Thyroid gland (tissue), 4 donors: ENCODE measurements around the gene S100A7A. TPM values are rescaled to one million over a fixed set of nuclear protein-coding genes. Genes with fewer than 3 reads are reported as not detected.
"Not testable (repeated sequence)": the region's sequence is repeated elsewhere in the genome, so short reads cannot be mapped to it uniquely, and the experiment has no call there.

Experiments used
- DNase-seq, 2 donors: peaks; one replicate each; pipeline ENCODE4 v3.0.0-alpha.2; 2019
- H3K27ac ChIP-seq, 3 donors: fragments of 200-600 bp; sonication (generic); 1 replicate in 2 of 3; 2 replicates in 1 of 3; pipeline ENCODE4 v1.5.1; 2016 to 2019; ENCODE audit warnings: mild to moderate bottlenecking in 1 of 3, moderate library complexity in 1 of 3
- H3K27me3 ChIP-seq: fragments of 200-600 bp; sonication (generic); one replicate; pipeline ENCODE4 v1.5.1; 2019
- H3K36me3 ChIP-seq, 2 donors: fragments of 200-600 bp; sonication (generic); one replicate each; pipeline ENCODE4 v1.5.1; 2016 to 2019
- H3K4me1 ChIP-seq, 2 donors: fragments of 200-600 bp; sonication (generic); one replicate each; pipeline ENCODE4 v1.5.1; 2017 to 2019
- H3K4me3 ChIP-seq, 3 donors: fragments of 200-600 bp; sonication (generic); replicated peaks in 1 of 3; 1 replicate in 2 of 3; 2 replicates in 1 of 3; pipeline ENCODE4 v1.5.1; 2016; ENCODE audit warnings: mild to moderate bottlenecking in 1 of 3
- H3K9me3 ChIP-seq: fragments of 200-600 bp; sonication (generic); one replicate; pipeline ENCODE4 v1.5.1; 2017
- CTCF ChIP-seq, 6 experiments: fragments of 200-600 bp in 3 of 6; fragments of 450-650 bp in 3 of 6; sonication (generic) in 3 of 6; IDR thresholded peaks; one replicate each; pipeline ENCODE4 v1.5.1; 2016 to 2019; ENCODE audit warnings: antibody characterized with exemption in 6 of 6, mild to moderate bottlenecking in 2 of 6, inconsistent platforms in 1 of 6, moderate library complexity in 1 of 6
- POLR2A ChIP-seq, 2 donors: fragments of 450-650 bp; IDR thresholded peaks; one replicate each; pipeline ENCODE4 v1.6.1; 2017; ENCODE audit warnings: antibody characterized with exemption in 2 of 2, mild to moderate bottlenecking in 2 of 2, moderate library complexity in 1 of 2
- WGBS, 2 donors: methylation state at CpG; one replicate each; pipeline ENCODE4 v1.1.5; 2017; 5-methylcytosine and 5-hydroxymethylcytosine counted together
- intact Hi-C: fragments of 100-400 bp; cut with DNase I; formaldehyde crosslinking; loops from one replicate; pipeline ENCODE4 v1.15.1; 2023
- total RNA-seq, 4 donors: library from RNA; depleted of rRNA; stranded (reverse); fragments of >200 nt; gene quantifications; one replicate each; pipeline ENCODE4 v1.2.3, GENCODE V29; 2016

The S100A7A gene
- total RNA-seq, 4 donors from 2014 or later, result not detected

- no peak for TF ChIP-seq POLR2A (IDR thresholded peaks at IDR 0.05)
- TF ChIP-seq CTCF (IDR thresholded peaks at IDR 0.05), result no peak
- DNase-seq, result no peak
- intact Hi-C loops, result no loop called here
- no peaks in the 10 kb centered on the region for H3K4me1 ChIP-seq
- no peaks in the 10 kb centered on the region for H3K27me3 ChIP-seq
- no peak overlapping the region for H3K4me3 ChIP-seq
- WGBS, 2 donors, result 70 to 73% methylated on average over 2 of the region's 2 CpGs
- no peaks in the 10 kb centered on the region for H3K9me3 ChIP-seq
- no peaks in the 10 kb centered on the region for H3K36me3 ChIP-seq
- H3K27ac ChIP-seq, result no peak overlapping the region
Measured at GRCh38 chr1:153459655-153460054, 43.3 kb downstream of the S100A7A start.

DNA sequence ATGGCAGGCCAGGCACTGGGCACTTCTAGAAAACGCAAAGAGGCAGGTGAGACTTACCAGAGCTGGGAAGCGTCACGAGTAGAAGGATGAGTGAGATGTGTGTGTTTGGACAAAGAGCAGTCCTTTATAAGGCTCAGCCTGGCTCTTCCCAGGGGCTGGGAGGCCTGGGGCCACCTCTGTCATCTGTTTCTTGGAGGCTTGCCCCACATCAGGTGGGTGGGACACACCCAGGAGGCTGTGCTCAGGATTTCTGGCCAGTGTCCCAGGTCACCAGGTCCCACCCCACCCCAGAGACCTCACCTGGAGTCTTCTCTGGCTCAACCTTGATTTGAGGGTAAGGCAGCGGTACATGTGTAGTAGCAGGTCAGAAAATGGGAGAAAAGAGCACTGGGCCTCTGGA lies 44.2 kb downstream of the S100A7A start, which contains the start of gene S100A7:
Gene S100A7, minus strand, starts transcription at position 101 of the 400 bp plus-strand sequence. CDS start 1,638 bp downstream, outside the sequence.
- Histone ChIP-seq H3K4me1 (no peaks in the 10 kb centered on the region), H3K36me3 (no peaks in the 10 kb centered on the region), H3K9me3 (no peaks in the 10 kb centered on the region), H3K27me3 (no peaks in the 10 kb centered on the region), H3K27ac (no peak within 1 kb of the TSS), H3K4me3 (no peak within 1 kb of the TSS)
- WGBS, 2 donors, result 80 to 89% methylated on average over 4 of the region's 4 CpGs
- intact Hi-C loops, result no loop called here
- DNase-seq, result no peak
- no peak for TF ChIP-seq POLR2A (IDR thresholded peaks at IDR 0.05)
- TF ChIP-seq CTCF (IDR thresholded peaks at IDR 0.05), result no peak

- DNase-seq, intact Hi-C loops, H3K36me3 ChIP-seq, H3K27me3 ChIP-seq, H3K9me3 ChIP-seq, H3K4me1 ChIP-seq, H3K4me3 ChIP-seq, H3K27ac ChIP-seq: not testable (repeated sequence)
Measured at GRCh38 chr1:153462741-153463140, 46.4 kb downstream of the S100A7A start.

DNA sequence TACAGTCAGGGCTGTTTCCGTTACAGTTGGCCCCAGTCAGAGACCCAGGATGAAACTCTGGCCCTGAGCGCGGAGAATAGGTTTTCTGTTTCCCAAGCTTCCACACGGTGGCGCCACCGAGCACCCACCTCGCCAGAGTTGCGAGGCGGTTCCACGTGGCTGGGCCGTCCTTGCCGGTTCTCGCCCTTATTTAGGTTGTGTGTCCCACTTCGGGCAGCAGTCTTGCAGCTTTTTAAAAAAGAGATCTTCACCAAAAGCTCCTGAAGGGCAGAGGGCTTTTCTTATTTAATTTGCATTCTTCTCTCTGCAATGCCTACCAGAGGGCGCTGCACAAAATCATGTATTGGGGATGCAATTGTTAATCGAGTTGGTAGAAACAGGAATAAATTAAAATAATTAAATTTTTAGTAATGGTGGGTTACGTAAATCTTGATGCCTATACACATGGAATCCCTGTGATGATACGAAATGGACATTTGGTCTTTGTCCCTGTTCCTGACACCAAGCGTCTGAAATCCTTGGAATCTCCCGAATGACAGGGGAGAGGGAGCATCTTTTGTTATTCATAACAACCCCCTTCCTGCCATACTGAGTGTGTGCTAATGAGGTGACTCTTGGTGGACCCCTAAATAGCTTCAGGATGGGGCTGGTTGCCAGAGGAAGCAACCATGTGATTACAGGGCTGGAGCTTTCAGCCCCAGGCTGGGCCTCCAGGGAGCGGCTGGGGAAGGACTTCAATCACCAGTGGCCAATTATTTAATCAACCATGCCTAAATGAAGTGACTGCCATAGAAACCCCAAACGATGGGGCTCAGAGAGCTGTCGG lies 49.7 kb downstream of the S100A7A start:
- peak; percentile 52 to 86 (median 66) for TF ChIP-seq CTCF (IDR thresholded peaks at IDR 0.05)
- TF ChIP-seq POLR2A (IDR thresholded peaks at IDR 0.05), result no peak
- Histone ChIP-seq H3K27me3 (peaks cover 4% of the 10 kb centered on the region), H3K27ac (no peak overlapping the region), H3K4me3 (no peak overlapping the region), H3K4me1 (peaks cover 0 to 3% of the 10 kb centered on the region in 2 donors), H3K9me3 (no peaks in the 10 kb centered on the region), H3K36me3 (no peaks in the 10 kb centered on the region)
- intact Hi-C loops, result no loop called here
- peak; percentile 39 to 61 for DNase-seq
- WGBS, 2 donors, result 17 to 23% methylated on average over 23 of the region's 23 CpGs

GRCh38 chr1:153466908-153467307 lies 50.6 kb downstream of the S100A7A start:
- Histone ChIP-seq H3K36me3 (no peaks in the 10 kb centered on the region), H3K4me1 (peaks cover 0 to 3% of the 10 kb centered on the region in 2 donors), H3K9me3 (no peaks in the 10 kb centered on the region), H3K27ac (no peak overlapping the region), H3K27me3 (peaks cover 4% of the 10 kb centered on the region), H3K4me3 (no peak overlapping the region)
- intact Hi-C loops, result no loop called here
- WGBS, 2 donors, result 62 to 65% methylated on average over 5 of the region's 5 CpGs
- TF ChIP-seq CTCF (IDR thresholded peaks at IDR 0.05) (no peak), POLR2A (IDR thresholded peaks at IDR 0.05) (no peak)
- DNase-seq, result no peak
